ENCODE measurements around the gene TGFBR3.

The TGFBR3 gene

GRCh38 chr1:91718877-91719276, 167.1 kb downstream of the TGFBR3 start:
- no peak for DNase-seq (ENCODE audit: insufficient read length, low spot score)
- FAIRE-seq, result no peak

GRCh38 chr1:91718368-91718767, 167.6 kb downstream of the TGFBR3 start:
- DNase-seq (ENCODE audit: insufficient read length, low spot score) (no peak), FAIRE-seq (no peak)

- no peak for FAIRE-seq
These were observed 168.1 kb downstream of the TGFBR3 start for GRCh38 chr1:91717839-91718238.

GRCh38 chr1:91716339-91716738, 169.6 kb downstream of the TGFBR3 start:
- DNase-seq (ENCODE audit: insufficient read length, low spot score) (no peak), FAIRE-seq (no peak)

More at GRCh38 chr1:91717839-91718238, 168.1 kb downstream of the TGFBR3 start:
- DNase-seq (ENCODE audit: insufficient read length, low spot score), result no peak

GRCh38 chr1:91715416-91716000, 170.4 kb downstream of the TGFBR3 start:
- FAIRE-seq (no peak), DNase-seq (ENCODE audit: insufficient read length, low spot score) (no peak)

GRCh38 chr1:91714867-91715381, 171.0 kb downstream of the TGFBR3 start:
- DNase-seq (ENCODE audit: insufficient read length, low spot score) (no peak), FAIRE-seq (no peak)

- DNase-seq (ENCODE audit: insufficient read length, low spot score) (no peak), FAIRE-seq (no peak)
These were observed 172.7 kb downstream of the TGFBR3 start for GRCh38 chr1:91712981-91713841.

- no peak for FAIRE-seq
- DNase-seq (ENCODE audit: insufficient read length, low spot score), result no peak
These were observed 173.6 kb downstream of the TGFBR3 start for GRCh38 chr1:91712393-91712792.

GRCh38 chr1:91711504-91712247, 174.3 kb downstream of the TGFBR3 start:
- FAIRE-seq (no peak), DNase-seq (ENCODE audit: insufficient read length, low spot score) (no peak)

GRCh38 chr1:91710261-91710660, 175.7 kb downstream of the TGFBR3 start:
- no peak for DNase-seq (ENCODE audit: insufficient read length, low spot score)
- no peak for FAIRE-seq

- FAIRE-seq (no peak), DNase-seq (ENCODE audit: insufficient read length, low spot score) (no peak)
These were observed 177.3 kb downstream of the TGFBR3 start for GRCh38 chr1:91708691-91709090.

GRCh38 chr1:91707890-91708218, 178.1 kb downstream of the TGFBR3 start:
- DNase-seq (ENCODE audit: insufficient read length, low spot score), result no peak
- FAIRE-seq, result no peak

- DNase-seq (ENCODE audit: insufficient read length, low spot score) (no peak), FAIRE-seq (no peak)
These were observed 178.6 kb downstream of the TGFBR3 start for GRCh38 chr1:91707114-91707889.

- DNase-seq (ENCODE audit: insufficient read length, low spot score), result no peak
- FAIRE-seq, result no peak
These were observed 179.6 kb downstream of the TGFBR3 start for GRCh38 chr1:91706140-91706957.

- DNase-seq (ENCODE audit: insufficient read length, low spot score), result no peak
- no peak for FAIRE-seq
These were observed 181.2 kb downstream of the TGFBR3 start for GRCh38 chr1:91704746-91705145.

- DNase-seq (ENCODE audit: insufficient read length, low spot score) (no peak), FAIRE-seq (no peak)
These were observed 182.9 kb downstream of the TGFBR3 start for GRCh38 chr1:91703095-91703494.

GRCh38 chr1:91701472-91701869, 184.5 kb downstream of the TGFBR3 start:
- no peak for FAIRE-seq
- DNase-seq (ENCODE audit: insufficient read length, low spot score), result no peak

GRCh38 chr1:91700771-91701471, 185.0 kb downstream of the TGFBR3 start:
- no peak for FAIRE-seq
- no peak for DNase-seq (ENCODE audit: insufficient read length, low spot score)

GRCh38 chr1:91700332-91700731, 185.6 kb downstream of the TGFBR3 start:
- FAIRE-seq (no peak), DNase-seq (ENCODE audit: insufficient read length, low spot score) (no peak)
